Activated CD8-positive, alpha-beta T cell treated with anti-CD3 and anti-CD28 coated beads for 36 hours (primary cell): Measurements from ENCODE around the gene HVCN1. TPM values are rescaled to one million over a fixed set of nuclear protein-coding genes. Genes with fewer than 3 reads are reported as not detected.

Source experiments
- ATAC-seq: fragments of 200-7000 bp; cut with Tn5 transposase; one replicate; pipeline ENCODE4 v1.10.0; 2021; ENCODE audit warnings: mild to moderate bottlenecking, moderate library complexity
- CTCF ChIA-PET: fragments of 350-600 bp; sonication (Branson Sonifier 250); formaldehyde crosslinking; loops from one replicate; lab custom pipeline; 2021; ENCODE audit warnings: antibody characterized with exemption; lab: Charles Lee
- POLR2A ChIA-PET: fragments of 350-600 bp; sonication (Branson Sonifier 250); formaldehyde crosslinking; loops from one replicate; lab custom pipeline; 2021; ENCODE audit warnings: antibody characterized with exemption; lab: Charles Lee
- DNase-seq: peaks from one replicate; pipeline ENCODE4 v3.0.0-alpha.2; 2020
- H3K27ac Mint-ChIP-seq: one replicate; pipeline ENCODE4 v1.8.0; 2021; ENCODE audit warnings: mild to moderate bottlenecking, mixed read lengths
- H3K27me3 Mint-ChIP-seq: one replicate; pipeline ENCODE4 v1.8.0; 2021; ENCODE audit warnings: mixed read lengths
- H3K36me3 Mint-ChIP-seq: one replicate; pipeline ENCODE4 v1.8.0; 2021; ENCODE audit warnings: low read depth, mixed read lengths
- H3K4me1 Mint-ChIP-seq: one replicate; pipeline ENCODE4 v1.8.0; 2021; ENCODE audit warnings: low read depth, mixed read lengths
- H3K4me3 Mint-ChIP-seq: one replicate; pipeline ENCODE4 v1.8.0; 2021; ENCODE audit warnings: mild to moderate bottlenecking, moderate library complexity, mixed read lengths
- H3K9me3 Mint-ChIP-seq: one replicate; pipeline ENCODE4 v1.8.0; 2021; ENCODE audit warnings: mixed read lengths
- intact Hi-C: fragments of 100-400 bp; cut with micrococcal nuclease; formaldehyde crosslinking; loops from one replicate; pipeline ENCODE4 v1.10.0; 2022
- total RNA-seq, 2 experiments: library from RNA; stranded (reverse); gene quantifications; one replicate each; pipeline ENCODE4 v1.2.3, GENCODE V29; 2021
- TF ChIP-seq, protein P1 (sequence below): fragments of 200-600 bp; IDR thresholded peaks from one replicate; pipeline ENCODE4 v1.8.0; 2022; ENCODE audit warnings: antibody characterized with exemption, mild to moderate bottlenecking

The HVCN1 gene
- total RNA-seq, 2 experiments from 2014 or later, result 23.0 to 24.2 TPM

DNA sequence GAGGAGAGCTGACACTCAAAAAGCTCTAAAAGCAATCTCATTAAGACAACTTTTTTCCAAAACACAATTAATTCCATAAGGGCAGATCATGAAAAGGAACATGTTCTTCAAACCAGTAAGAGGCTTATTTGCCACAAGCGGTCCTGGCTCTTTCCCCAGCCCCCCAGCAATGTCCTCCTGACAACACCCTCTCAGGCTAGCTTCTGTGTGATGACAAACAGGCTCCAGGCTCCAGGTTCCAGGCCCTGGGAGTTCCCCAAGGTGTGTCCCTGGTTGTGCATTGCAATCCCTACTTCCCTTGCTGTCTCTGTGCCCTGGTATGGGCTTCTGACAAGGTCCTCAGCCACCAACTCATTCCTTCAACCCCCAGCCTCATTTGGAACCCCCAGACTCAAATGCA lies 8.9 kb downstream of the HVCN1 start:
- TF ChIP-seq, protein P1, sequence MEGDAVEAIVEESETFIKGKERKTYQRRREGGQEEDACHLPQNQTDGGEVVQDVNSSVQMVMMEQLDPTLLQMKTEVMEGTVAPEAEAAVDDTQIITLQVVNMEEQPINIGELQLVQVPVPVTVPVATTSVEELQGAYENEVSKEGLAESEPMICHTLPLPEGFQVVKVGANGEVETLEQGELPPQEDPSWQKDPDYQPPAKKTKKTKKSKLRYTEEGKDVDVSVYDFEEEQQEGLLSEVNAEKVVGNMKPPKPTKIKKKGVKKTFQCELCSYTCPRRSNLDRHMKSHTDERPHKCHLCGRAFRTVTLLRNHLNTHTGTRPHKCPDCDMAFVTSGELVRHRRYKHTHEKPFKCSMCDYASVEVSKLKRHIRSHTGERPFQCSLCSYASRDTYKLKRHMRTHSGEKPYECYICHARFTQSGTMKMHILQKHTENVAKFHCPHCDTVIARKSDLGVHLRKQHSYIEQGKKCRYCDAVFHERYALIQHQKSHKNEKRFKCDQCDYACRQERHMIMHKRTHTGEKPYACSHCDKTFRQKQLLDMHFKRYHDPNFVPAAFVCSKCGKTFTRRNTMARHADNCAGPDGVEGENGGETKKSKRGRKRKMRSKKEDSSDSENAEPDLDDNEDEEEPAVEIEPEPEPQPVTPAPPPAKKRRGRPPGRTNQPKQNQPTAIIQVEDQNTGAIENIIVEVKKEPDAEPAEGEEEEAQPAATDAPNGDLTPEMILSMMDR, result no peak
- CTCF ChIA-PET, result no interaction called here
- no peak overlapping the region for H3K4me3 Mint-ChIP-seq
- peaks cover 21% of the 10 kb centered on the region for H3K36me3 Mint-ChIP-seq
- intact Hi-C loops, result no loop called here
- POLR2A ChIA-PET, result interaction anchor here (1.4 kb wide), 1 partner anchor 13 kb away, joined by 3 read pairs; no protein-coding TSS in a partner anchor
- DNase-seq (no peak), ATAC-seq (no peak)
- H3K27me3 Mint-ChIP-seq, result no peaks in the 10 kb centered on the region
- H3K9me3 Mint-ChIP-seq, result no peaks in the 10 kb centered on the region
- H3K4me1 Mint-ChIP-seq, result peaks cover 34% of the 10 kb centered on the region
- no peak overlapping the region for H3K27ac Mint-ChIP-seq

DNA sequence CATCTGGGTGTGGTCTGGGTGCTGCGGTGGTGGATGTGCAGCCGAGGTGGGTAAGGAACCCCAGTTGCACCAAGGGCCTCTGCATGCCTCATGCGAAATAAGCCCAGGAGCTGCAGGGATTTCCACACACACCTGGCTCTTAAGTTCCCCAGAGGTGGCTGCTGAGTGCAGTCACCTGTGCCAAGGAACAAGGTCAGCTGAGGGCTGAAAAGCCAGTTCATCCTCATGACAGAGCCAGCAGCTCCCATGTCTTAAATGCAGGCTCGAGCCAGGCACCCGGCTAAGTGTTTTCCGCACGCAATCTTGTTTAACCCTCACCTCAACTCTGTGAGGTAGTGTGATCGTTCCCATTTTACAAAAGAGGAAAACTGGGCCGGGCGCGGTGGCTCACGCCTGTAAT lies 9.7 kb downstream of the HVCN1 start:
- ChIA-PET POLR2A (interaction anchor here (0.6 to 1.4 kb wide), 5 partner anchors 8 to 42 kb away, joined by 3 to 4 read pairs (median 3); no protein-coding TSS in a partner anchor), CTCF (interaction anchor here (1.0 kb wide), 2 partner anchors 17 to 59 kb away, joined by 3 read pairs; no protein-coding TSS in a partner anchor)
- Mint-ChIP-seq H3K36me3 (peaks cover 26% of the 10 kb centered on the region), H3K4me3 (no peak overlapping the region), H3K27me3 (no peaks in the 10 kb centered on the region), H3K4me1 (peaks cover 32% of the 10 kb centered on the region), H3K27ac (no peak overlapping the region), H3K9me3 (peaks cover 6% of the 10 kb centered on the region)
- ATAC-seq (no peak), DNase-seq (no peak)
- TF ChIP-seq, protein P1, result no peak
- intact Hi-C loops, result no loop called here

DNA sequence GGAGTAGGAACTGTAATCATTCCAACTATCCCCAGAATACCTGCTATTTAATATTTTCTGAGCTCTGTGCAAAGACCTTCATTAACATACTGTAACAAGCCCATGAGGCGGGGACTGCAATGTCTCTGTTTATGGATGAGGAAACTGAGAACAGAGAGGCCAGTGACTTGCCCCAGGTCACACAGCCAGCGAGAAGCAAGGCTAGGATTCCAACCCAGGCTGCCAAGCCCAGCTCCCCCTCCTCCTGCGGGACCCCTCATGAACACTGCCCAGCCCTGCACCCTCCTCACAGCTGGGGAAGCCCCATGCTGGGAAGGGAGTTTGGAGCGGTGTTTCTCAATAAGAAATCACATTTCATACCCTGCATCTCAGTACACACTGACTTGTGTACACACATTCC lies 10.9 kb downstream of the HVCN1 start:
- Mint-ChIP-seq H3K4me3 (no peak overlapping the region), H3K27me3 (no peaks in the 10 kb centered on the region), H3K4me1 (peaks cover 40% of the 10 kb centered on the region), H3K9me3 (peaks cover 7% of the 10 kb centered on the region), H3K36me3 (peaks cover 31% of the 10 kb centered on the region), H3K27ac (peak overlapping the region; percentile 66)
- TF ChIP-seq, protein P1, result no peak
- ATAC-seq (no peak), DNase-seq (no peak)
- intact Hi-C loops, result no loop called here
- CTCF ChIA-PET, result no interaction called here
- POLR2A ChIA-PET, result interaction anchor here (0.6 kb wide), 1 partner anchor 253 kb away, joined by 6 read pairs; no protein-coding TSS in a partner anchor

DNA sequence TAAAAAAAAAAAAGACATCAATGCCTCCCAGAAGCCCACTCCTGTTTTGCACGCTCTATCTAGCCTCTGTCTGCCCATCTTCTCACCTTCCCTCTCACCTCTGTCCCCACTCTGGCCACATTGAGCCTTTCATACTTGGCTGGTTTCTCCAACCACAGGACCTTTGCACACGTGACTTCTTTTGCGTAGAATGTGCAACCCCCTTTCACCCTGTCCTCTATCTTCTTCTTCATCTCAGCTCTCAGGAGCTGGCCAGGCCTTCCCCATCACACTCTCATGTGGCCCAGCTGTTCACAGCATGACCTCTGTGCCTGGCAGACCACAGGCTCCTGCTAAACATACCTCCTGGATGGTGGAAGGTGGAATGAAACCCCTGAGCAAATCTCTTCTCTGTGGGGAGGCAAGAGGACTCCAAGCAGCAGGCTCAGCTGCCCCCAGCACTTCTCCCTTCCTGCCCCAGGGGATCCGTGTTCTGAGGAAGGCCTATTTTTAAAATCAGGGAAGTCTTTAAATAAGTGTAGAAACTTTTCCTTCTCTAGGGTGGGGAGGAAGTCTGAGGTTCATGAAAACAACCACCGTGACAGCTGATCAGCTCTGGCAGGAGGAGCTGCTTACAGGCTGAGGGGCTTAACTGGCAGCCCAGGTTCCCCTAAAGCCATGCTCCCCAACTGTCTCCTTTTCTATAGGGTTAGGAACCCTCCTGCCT lies 11.6 kb downstream of the HVCN1 start:
- H3K36me3 Mint-ChIP-seq, result peaks cover 32% of the 10 kb centered on the region
- H3K4me3 Mint-ChIP-seq, result no peak overlapping the region
- TF ChIP-seq, protein P1, result no peak
- H3K27me3 Mint-ChIP-seq, result no peaks in the 10 kb centered on the region
- peaks cover 45% of the 10 kb centered on the region for H3K4me1 Mint-ChIP-seq
- peak overlapping the region; percentile 53 for H3K27ac Mint-ChIP-seq
- peaks cover 10% of the 10 kb centered on the region for H3K9me3 Mint-ChIP-seq
- peak; percentile 27 for DNase-seq
- CTCF ChIA-PET, result no interaction called here
- peak; percentile 32 for ATAC-seq
- POLR2A ChIA-PET, result no interaction called here
- intact Hi-C loops, result no loop called here

DNA sequence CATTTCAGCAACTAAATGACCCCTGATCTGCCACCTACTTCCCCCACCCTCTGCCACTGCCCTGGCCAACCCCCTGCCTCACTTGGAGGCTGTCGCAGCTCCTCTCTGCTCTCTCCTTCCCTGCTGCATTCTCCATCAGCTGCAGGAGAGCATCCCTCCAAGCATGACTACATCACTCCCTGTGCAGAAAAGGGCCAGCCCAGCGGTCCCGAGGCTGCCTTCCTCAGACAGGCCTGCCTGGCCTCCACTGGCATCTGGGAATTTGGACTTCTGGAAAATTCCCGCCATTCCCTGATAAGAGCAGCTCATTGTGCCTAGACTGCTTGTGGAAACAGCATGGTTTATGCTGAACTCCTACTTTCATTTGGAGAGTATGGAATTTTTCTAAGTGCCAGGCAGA lies 12.7 kb downstream of the HVCN1 start:
- TF ChIP-seq, protein P1, result no peak
- POLR2A ChIA-PET, result no interaction called here
- intact Hi-C loops, result no loop called here
- Mint-ChIP-seq H3K9me3 (peaks cover 10% of the 10 kb centered on the region), H3K4me1 (peaks cover 50% of the 10 kb centered on the region), H3K4me3 (no peak overlapping the region), H3K36me3 (peaks cover 36% of the 10 kb centered on the region), H3K27me3 (no peaks in the 10 kb centered on the region), H3K27ac (no peak overlapping the region)
- no peak for DNase-seq
- CTCF ChIA-PET, result no interaction called here
- no peak for ATAC-seq
